Muscle of leg (tissue), 11 donors: ENCODE data around the gene ERLEC1. TPM values are rescaled to one million over a fixed set of nuclear protein-coding genes. Genes with fewer than 3 reads are reported as not detected.
"Not testable (repeated sequence)": the region's sequence is repeated elsewhere in the genome, so short reads cannot be mapped to it uniquely, and the experiment has no call there.

ENCODE experiments used
- DNase-seq: peaks from one replicate; pipeline ENCODE4 v3.0.0; 2013
- H3K27ac ChIP-seq: one replicate; pipeline ENCODE4 v1.5.1; 2013; ENCODE audit warnings: mild to moderate bottlenecking, low read length, control low read depth
- H3K27me3 ChIP-seq: one replicate; pipeline ENCODE4 v1.6.1; 2013; ENCODE audit warnings: low read length; ENCODE audit not compliant: control insufficient read depth, insufficient read depth
- H3K36me3 ChIP-seq: one replicate; pipeline ENCODE4 v1.6.1; 2013; ENCODE audit warnings: low read length; ENCODE audit not compliant: control insufficient read depth, insufficient read depth
- H3K4me1 ChIP-seq: one replicate; pipeline ENCODE4 v1.6.1; 2013; ENCODE audit warnings: low read length; ENCODE audit not compliant: control insufficient read depth, insufficient read depth
- H3K4me3 ChIP-seq: one replicate; pipeline ENCODE4 v1.5.1; 2013; ENCODE audit warnings: low read length, control low read depth
- H3K9me3 ChIP-seq: replicated peaks from 2 replicates; pipeline ENCODE4 v1.6.1; 2013; ENCODE audit warnings: low read depth, low read length; ENCODE audit not compliant: control insufficient read depth
- WGBS: methylation state at CpG from one replicate; pipeline ENCODE4 v1.1.5; 2013; ENCODE audit warnings: missing lambda C conversion rate; ENCODE audit not compliant: insufficient coverage; 5-methylcytosine and 5-hydroxymethylcytosine counted together
- polyA plus RNA-seq, 8 donors: library from polyadenylated mRNA; unstranded; fragments of 120-200 nt; gene quantifications; one replicate each; pipeline versions ENCODE4 v1.2.1 to v1.2.3, GENCODE V29; 2013; ENCODE audit warnings: inconsistent platforms in 1 of 8, low replicate concordance in 1 of 8; ENCODE audit not compliant: insufficient read length in 8 of 8, insufficient read depth in 1 of 8
- total RNA-seq: library from RNA; stranded (reverse); fragments of 120-200 nt; gene quantifications from one replicate; pipeline ENCODE4 v1.2.4, GENCODE V29; 2013

Gene ERLEC1
- total and polyA plus RNA-seq, 9 donors = 38.4 to 59.8 (median 48.8) TPM

DNA sequence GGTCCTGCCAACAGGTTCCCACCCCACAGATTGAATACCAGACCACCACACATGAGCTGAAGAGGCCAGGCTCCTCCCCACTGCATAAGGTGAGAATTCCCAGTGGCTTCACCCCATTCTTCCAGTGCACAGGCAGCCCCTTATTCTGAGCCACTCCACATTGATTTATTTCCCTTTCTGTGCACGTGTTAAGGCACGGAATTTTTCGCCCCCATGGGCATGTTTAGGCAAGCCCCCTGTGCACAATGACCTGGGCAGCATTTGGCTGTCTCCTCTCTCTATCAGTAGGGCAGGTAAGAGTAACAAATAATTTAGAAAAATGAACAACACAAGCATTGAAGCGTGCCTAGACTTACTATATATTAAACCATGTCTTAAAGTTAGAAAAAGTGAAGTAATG is 34.5 kb upstream of the ERLEC1 start:
- H3K27ac ChIP-seq = no peak overlapping the region
- peaks cover 4% of the 10 kb centered on the region for H3K36me3 ChIP-seq
- no peaks in the 10 kb centered on the region for H3K27me3 ChIP-seq
- WGBS = no CpG with 5 or more reads among the region's 4 CpGs
- no peaks in the 10 kb centered on the region for H3K9me3 ChIP-seq
- DNase-seq = no peak
- H3K4me3 ChIP-seq = no peak overlapping the region
- no peaks in the 10 kb centered on the region for H3K4me1 ChIP-seq

DNA sequence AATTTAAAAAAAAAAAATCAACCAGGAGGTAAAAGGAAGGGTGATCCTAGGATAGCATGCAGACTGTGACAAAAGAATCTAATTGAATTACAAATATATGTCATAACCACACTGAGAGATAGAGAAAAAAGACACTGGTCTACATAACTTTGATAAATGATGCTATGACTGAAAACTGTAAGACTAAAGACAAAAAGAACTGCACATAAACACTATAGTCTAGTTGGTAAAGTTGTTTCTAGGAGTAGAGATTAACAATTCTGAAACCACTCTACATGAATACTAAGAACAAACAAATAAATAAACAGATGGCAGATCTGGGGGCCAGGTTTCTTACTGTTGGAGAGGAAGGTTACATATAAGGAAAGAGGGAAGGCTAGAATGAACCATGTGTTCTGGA is 33.8 kb upstream of the ERLEC1 start:
- Histone ChIP-seq H3K4me1 (no peaks in the 10 kb centered on the region), H3K9me3 (no peaks in the 10 kb centered on the region)
- no peak for DNase-seq

DNA sequence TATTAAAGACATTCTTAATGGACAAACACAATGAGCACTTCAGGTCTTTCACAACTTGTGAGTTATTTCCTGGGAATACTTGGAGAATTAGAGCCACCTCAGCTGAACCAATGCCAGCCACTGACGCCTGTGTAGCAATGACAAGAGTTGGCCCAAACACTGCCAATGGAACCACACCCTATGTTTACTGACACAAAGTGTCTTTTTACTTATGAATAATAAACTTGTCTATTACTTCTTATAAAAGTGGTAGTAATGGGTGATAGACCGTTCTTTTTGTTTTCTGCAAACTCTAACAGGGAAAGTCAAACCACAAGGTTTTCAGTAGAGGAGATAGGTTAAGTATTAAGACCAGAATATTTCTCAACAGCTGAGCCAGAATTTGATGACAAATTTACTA is 31.7 kb upstream of the ERLEC1 start:
- H3K27me3 ChIP-seq = no peaks in the 10 kb centered on the region
- no CpG with 5 or more reads among the region's 2 CpGs for WGBS
- H3K4me3 ChIP-seq = no peak overlapping the region
- no peaks in the 10 kb centered on the region for H3K9me3 ChIP-seq
- no peak for DNase-seq
- no peak overlapping the region for H3K27ac ChIP-seq
- H3K4me1 ChIP-seq = no peaks in the 10 kb centered on the region
- H3K36me3 ChIP-seq = peaks cover 10% of the 10 kb centered on the region

More for the DNA sequence above, 33.8 kb upstream of the ERLEC1 start:
- Histone ChIP-seq H3K4me3 (no peak overlapping the region), H3K27ac (no peak overlapping the region), H3K36me3 (peaks cover 8% of the 10 kb centered on the region), H3K27me3 (no peaks in the 10 kb centered on the region)

DNA sequence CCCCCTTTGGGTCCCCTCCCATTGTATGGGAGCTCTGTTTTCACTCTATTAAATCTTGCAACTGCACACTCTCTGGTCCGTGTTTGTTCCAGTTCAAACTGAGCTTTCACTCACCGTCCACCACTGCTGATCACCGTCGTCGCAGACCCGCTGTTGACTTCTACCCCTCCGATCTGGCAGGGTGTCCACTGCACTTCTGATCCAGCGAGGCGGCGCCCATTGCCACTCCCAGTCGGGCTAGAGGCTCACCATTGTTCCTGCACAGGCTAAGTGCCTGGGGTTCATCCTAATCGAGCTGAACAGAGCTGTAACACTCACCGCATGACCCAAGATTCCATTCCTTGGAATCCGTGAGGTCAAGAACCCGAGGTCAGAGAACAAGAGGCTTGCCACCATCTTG is 30.2 kb upstream of the ERLEC1 start:
- WGBS = 98% methylated on average over 15 of the region's 15 CpGs
- Histone ChIP-seq H3K9me3 (no peaks in the 10 kb centered on the region), H3K27ac (no peak overlapping the region), H3K4me3 (no peak overlapping the region), H3K36me3 (peaks cover 10% of the 10 kb centered on the region), H3K4me1 (no peaks in the 10 kb centered on the region), H3K27me3 (no peaks in the 10 kb centered on the region)
- no peak for DNase-seq

DNA sequence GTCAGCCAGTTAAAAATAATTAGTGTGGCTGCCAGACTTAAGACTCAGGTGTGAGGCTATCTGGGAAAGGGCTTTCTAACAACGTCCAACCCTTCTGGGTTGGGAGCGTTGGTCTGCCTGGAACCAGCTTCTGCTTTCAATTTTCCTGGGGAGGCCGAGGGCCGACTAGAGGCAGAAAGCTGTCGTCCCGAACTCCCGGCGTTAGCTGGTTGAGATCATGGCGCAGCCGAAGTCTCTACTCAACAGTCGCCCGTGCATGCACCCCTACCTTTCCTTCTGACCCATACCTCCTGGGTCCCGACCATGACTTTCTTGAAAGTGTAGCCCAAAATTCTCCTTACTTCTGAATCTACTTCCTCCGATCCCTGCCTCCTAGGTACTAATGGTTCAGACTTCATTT is 29.6 kb upstream of the ERLEC1 start:
- not testable (repeated sequence) for H3K4me1 ChIP-seq, H3K27me3 ChIP-seq, H3K9me3 ChIP-seq, H3K4me3 ChIP-seq, H3K27ac ChIP-seq, DNase-seq
- 98% methylated on average over 13 of the region's 14 CpGs for WGBS
- H3K36me3 ChIP-seq = peaks cover 10% of the 10 kb centered on the region

DNA sequence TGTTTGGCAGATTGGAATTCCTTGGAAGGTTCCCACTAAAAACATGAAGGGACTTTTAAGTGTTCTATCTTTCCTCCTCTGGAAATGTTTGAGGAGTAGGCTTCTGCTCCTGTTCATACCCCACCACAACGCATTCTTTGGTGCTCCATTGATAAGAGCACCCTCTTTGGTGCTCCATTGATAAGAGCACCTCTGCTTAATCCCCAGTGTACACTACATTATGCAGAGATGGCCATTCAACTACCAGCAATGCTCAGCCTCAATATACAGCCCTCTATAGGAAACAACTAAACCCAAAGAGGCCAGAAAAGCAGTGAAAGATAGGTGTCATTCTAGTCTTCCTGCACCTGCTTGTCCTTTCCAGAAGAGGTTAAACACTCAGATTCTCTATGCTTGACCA is 21.1 kb upstream of the ERLEC1 start:
- WGBS = no CpG with 5 or more reads among the region's 1 CpG
- Histone ChIP-seq H3K9me3 (no peaks in the 10 kb centered on the region), H3K4me1 (peaks cover 3% of the 10 kb centered on the region), H3K4me3 (no peak overlapping the region), H3K27ac (no peak overlapping the region), H3K36me3 (peaks cover 7% of the 10 kb centered on the region), H3K27me3 (no peaks in the 10 kb centered on the region)
- DNase-seq = no peak

DNA sequence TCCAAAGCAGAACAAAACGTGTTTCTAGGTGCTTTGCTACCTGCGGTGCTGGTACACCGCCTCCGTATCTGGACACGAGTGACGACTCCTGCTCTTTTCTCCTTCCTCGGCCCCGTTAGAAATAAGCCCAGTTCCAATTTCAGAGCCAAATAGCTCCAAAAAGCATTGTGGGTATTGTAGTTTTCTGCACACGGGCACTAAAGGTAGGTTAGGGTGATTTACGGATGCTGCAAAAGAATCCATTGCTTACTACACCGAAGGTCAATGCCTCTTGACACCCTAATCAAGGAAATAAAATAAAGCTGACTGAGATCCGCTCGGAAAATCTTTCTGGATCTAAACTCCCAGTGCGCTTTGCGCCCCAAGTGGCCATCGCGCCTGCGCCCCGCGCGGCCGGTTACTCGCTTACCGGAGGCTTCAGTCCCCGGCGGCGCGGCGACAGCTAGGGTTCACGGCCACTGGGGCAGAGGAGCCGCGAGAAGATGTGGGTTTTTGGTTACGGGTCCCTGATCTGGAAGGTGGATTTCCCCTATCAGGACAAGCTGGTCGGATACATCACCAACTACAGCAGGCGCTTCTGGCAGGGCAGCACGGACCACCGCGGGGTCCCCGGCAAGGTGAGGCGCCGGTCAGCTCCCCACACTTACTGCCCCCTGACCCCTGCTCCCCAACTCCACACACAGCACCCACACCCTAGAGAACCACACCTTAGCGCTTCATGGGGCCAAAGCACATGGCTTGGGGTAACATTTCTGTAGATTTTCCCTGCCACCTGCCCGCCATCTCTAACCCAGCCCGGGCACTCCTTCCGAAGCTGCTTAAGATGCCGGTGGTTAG is 19.2 kb upstream of the ERLEC1 start, which contains the start of gene CHAC2:
TSS of gene CHAC2 (plus strand) at position 400 of the 837 bp plus-strand sequence. CDS start at position 483, 83 bp downstream.
- peaks cover 7% of the 10 kb centered on the region for H3K36me3 ChIP-seq
- peak; percentile 87 for DNase-seq
- WGBS = 0% methylated on average over 36 of the region's 46 CpGs
- H3K9me3 ChIP-seq = no peaks in the 10 kb centered on the region
- H3K4me1 ChIP-seq = peaks cover 3% of the 10 kb centered on the region
- H3K27me3 ChIP-seq = no peaks in the 10 kb centered on the region
- H3K27ac ChIP-seq = peak within 1 kb of the TSS; percentile 63
- H3K4me3 ChIP-seq = peak within 1 kb of the TSS; percentile 75

DNA sequence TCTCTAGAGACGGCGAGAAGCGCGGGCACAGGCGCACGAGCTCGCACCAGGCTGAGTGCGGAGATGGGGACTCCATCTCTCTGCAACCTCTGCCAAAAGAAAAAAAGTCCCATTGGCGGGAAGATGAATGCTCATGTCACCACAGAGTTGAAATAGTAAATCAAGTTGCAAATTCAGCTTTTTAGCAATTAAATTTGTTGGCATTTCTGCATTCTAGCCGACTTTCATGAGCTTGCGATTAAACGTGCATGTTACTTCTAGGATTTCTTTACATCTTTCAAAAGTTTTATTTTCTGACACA is 18.7 kb upstream of the ERLEC1 start:
- H3K4me3 ChIP-seq = peak overlapping the region; percentile 75
- 0% methylated on average over 1 of the region's 12 CpGs for WGBS
- no peaks in the 10 kb centered on the region for H3K27me3 ChIP-seq
- H3K4me1 ChIP-seq = peaks cover 3% of the 10 kb centered on the region
- DNase-seq = peak; percentile 36
- peaks cover 3% of the 10 kb centered on the region for H3K36me3 ChIP-seq
- H3K27ac ChIP-seq = no peak overlapping the region
- no peaks in the 10 kb centered on the region for H3K9me3 ChIP-seq

DNA sequence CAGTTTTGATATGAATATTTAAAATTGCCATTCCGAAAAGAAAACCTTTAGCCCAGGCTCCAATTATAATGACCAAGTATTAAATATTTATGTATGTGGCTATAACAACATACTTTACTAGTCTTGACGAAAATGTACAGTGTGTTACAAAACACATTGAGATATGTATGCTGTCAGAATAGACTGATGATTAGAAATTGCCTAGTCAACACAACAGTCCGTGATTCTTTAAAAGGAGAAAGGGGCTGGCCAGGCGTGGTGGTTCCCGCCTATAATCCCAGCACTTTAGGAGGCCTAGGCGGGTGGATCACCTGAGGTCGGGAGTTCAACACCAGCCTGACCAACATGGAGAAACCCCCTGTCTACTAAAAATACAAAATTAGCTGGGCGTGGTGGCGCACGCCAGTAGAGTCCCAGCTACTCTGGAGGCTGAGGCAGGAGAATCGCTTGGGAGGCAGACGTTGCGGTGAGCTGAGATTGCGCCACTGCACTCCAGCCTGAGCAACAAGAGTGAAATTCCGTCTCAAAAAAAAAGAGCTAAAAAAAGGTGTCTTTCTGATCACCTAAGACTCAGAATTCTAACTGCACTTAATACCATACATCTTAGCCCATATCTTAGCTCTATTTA is 17.4 kb upstream of the ERLEC1 start:
- peaks cover 3% of the 10 kb centered on the region for H3K4me1 ChIP-seq

DNA sequence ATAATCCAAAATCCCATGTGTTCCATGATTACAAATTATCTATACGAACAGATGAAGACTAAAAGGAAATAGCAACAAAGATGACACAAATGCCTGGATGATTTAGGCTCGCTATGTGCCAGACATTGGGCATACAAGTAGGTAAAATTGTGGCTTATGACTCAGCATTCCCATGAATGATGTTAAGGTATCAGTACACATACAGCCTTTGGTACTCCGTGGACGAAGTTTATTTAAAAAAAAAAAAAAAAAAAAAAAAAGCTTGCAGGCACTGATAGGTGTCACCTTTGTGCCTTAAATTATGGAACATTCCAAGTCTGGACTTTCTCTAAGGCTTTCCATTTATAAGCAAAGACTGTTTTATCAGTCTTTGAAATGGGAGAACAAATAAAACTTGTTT is 16.6 kb upstream of the ERLEC1 start:
- H3K27me3 ChIP-seq = no peaks in the 10 kb centered on the region
- no CpG with 5 or more reads among the region's 4 CpGs for WGBS
- H3K27ac ChIP-seq = no peak overlapping the region
- H3K9me3 ChIP-seq = no peaks in the 10 kb centered on the region
- no peak overlapping the region for H3K4me3 ChIP-seq
- DNase-seq = no peak
- H3K36me3 ChIP-seq = peaks cover 3% of the 10 kb centered on the region
- H3K4me1 ChIP-seq = peaks cover 3% of the 10 kb centered on the region

More for the DNA sequence above, 17.4 kb upstream of the ERLEC1 start:
- Histone ChIP-seq H3K27me3 (no peaks in the 10 kb centered on the region), H3K9me3 (no peaks in the 10 kb centered on the region), H3K4me3 (no peak overlapping the region), H3K27ac (no peak overlapping the region), H3K36me3 (peaks cover 3% of the 10 kb centered on the region)
- no peak for DNase-seq
- WGBS = 94% methylated on average over 12 of the region's 15 CpGs
